Heart left ventricle (tissue), 13 donors: ENCODE results near the gene SLC22A31.

ENCODE experiments used
- POLR2A ChIP-seq, 2 donors: fragments of 450-650 bp; IDR thresholded peaks; one replicate each; pipeline ENCODE4 v1.6.1; 2017; ENCODE audit warnings: antibody characterized with exemption in 2 of 2, mild to moderate bottlenecking in 2 of 2, moderate library complexity in 2 of 2
- TF ChIP-seq, protein P1 (sequence below), 12 donors: fragments of 200-600 bp; sonication (generic) in 4 of 12; IDR thresholded peaks; one replicate each; pipeline versions ENCODE4 v1.5.0 to v1.8.0; 2018 to 2022; ENCODE audit warnings: antibody characterized with exemption in 12 of 12, mild to moderate bottlenecking in 5 of 12
- donor health status: ischemic (EF 13 %, LVEDD 7.1; RV severe dilation, severe dysfunction).
- donor health status: DM: no; HTN: yes; CAD: no.
- donor health status: DM: no; HTN: no; CAD: no.
- donor health status: ischemic (EF 25% LVEDD 6.9; RV normal size, moderate dysfunction).
- donor health status: ischemic (EF 25% LVEDD 5.7; RV mildly dilated, moderate dysfunction).
- donor health status: ischemic (EF 35%, LVEDD 5.7; RV mildly dilated, moderate dysfunction).
- donor health status: nonischemic (EF 11% LVEDD 7.7; RV severe dilation, severe dysfunction).
- donor health status: DM: yes; HTN: yes; CAD: no.
- donor health status: PGD.
- donor health status: ischemic (EF 29% LVEDD 5.4; RV normal size, mild dysfunction).
- donor health status: nonischemic (EF 23%, LVEDD 6.1; RV moderate dilation, normal function).

DNA sequence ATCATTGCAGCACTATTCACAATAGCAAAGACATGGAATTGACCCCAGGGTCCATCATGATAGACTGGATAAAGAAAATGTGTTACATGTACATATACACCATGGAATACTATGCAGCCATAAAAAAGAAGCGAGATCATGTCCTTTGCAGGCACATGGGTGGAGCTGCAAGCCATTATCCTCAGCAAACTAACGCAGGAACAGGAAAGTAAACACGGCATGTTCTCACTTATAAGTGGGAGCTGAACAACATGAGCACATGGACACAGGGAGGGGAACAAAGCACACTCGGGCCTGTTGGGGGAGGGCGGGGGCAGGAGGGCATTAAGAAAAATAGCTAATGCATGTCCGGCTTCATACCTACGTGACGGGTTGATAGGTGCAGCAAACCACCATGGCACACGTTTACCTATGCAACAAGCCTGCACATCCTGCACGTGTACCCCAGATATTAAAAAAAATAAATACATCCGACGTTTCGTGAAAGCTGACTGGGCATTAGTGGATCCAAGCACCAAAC lies 46.1 kb upstream of the SLC22A31 start:
- TF ChIP-seq, protein P1, sequence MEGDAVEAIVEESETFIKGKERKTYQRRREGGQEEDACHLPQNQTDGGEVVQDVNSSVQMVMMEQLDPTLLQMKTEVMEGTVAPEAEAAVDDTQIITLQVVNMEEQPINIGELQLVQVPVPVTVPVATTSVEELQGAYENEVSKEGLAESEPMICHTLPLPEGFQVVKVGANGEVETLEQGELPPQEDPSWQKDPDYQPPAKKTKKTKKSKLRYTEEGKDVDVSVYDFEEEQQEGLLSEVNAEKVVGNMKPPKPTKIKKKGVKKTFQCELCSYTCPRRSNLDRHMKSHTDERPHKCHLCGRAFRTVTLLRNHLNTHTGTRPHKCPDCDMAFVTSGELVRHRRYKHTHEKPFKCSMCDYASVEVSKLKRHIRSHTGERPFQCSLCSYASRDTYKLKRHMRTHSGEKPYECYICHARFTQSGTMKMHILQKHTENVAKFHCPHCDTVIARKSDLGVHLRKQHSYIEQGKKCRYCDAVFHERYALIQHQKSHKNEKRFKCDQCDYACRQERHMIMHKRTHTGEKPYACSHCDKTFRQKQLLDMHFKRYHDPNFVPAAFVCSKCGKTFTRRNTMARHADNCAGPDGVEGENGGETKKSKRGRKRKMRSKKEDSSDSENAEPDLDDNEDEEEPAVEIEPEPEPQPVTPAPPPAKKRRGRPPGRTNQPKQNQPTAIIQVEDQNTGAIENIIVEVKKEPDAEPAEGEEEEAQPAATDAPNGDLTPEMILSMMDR (IDR thresholded peaks at IDR 0.05): no peak
- no peak for TF ChIP-seq POLR2A (IDR thresholded peaks at IDR 0.05)
